ENCODE results near the gene VGLL4.

VGLL4 gene

DNA sequence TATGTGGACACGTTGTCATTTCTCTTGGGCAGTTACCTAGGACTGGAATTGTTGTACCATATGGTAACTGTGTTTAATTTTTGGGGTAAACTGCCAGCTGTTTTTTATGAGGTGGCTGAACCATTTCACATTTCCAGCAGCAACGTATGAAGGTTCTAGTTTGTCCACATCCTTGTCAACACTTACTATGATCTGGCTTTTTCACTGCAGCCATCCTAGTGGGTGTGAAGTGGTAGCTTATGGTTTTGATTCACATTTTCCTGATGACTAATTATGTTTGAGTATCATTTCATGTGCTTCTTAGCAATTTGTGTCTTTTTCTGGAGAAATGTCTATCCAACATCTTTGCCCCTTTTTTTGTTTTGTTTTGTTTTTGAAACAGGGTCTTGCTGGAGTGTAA, 96.2 kb downstream of the VGLL4 start:
- no peak overlapping the region for H3K27ac ChIP-seq (ENCODE audit: low read length)
- H2AFZ ChIP-seq (ENCODE audit: low read depth, low read length) = no peak overlapping the region
- no peak for DNase-seq
- no peak overlapping the region for H3K4me2 ChIP-seq (ENCODE audit: insufficient read depth, low read length)
- no peaks in the 10 kb centered on the region for H3K27me3 ChIP-seq (ENCODE audit: insufficient read depth, low read length, poor library complexity)
- H3K9me3 ChIP-seq (ENCODE audit: insufficient read depth, low read length, severe bottlenecking) = no peaks in the 10 kb centered on the region
- no peaks in the 10 kb centered on the region for H3K36me3 ChIP-seq (ENCODE audit: insufficient read depth, low read length)
- no peak for ATAC-seq (ENCODE audit: insufficient read depth, low read depth)
- TF ChIP-seq, protein P1, sequence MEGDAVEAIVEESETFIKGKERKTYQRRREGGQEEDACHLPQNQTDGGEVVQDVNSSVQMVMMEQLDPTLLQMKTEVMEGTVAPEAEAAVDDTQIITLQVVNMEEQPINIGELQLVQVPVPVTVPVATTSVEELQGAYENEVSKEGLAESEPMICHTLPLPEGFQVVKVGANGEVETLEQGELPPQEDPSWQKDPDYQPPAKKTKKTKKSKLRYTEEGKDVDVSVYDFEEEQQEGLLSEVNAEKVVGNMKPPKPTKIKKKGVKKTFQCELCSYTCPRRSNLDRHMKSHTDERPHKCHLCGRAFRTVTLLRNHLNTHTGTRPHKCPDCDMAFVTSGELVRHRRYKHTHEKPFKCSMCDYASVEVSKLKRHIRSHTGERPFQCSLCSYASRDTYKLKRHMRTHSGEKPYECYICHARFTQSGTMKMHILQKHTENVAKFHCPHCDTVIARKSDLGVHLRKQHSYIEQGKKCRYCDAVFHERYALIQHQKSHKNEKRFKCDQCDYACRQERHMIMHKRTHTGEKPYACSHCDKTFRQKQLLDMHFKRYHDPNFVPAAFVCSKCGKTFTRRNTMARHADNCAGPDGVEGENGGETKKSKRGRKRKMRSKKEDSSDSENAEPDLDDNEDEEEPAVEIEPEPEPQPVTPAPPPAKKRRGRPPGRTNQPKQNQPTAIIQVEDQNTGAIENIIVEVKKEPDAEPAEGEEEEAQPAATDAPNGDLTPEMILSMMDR (IDR thresholded peaks at IDR 0.05; ENCODE audit: borderline replicate concordance, extremely low read depth, low read length, poor library complexity, severe bottlenecking) = no peak
- TF ChIP-seq EZH2 (IDR thresholded peaks at IDR 0.05; ENCODE audit: borderline replicate concordance, low read depth, low read length, severe bottlenecking) = no peak
- H3K9ac ChIP-seq (ENCODE audit: low read depth, low read length) = no peak overlapping the region
- no peak overlapping the region for H3K4me3 ChIP-seq (ENCODE audit: low read depth in 1 of 2, low read length in 2 of 2)
- no peaks in the 10 kb centered on the region for H3K79me2 ChIP-seq (ENCODE audit: insufficient read depth, low read length)
- peaks cover 17% of the 10 kb centered on the region for H4K20me1 ChIP-seq (ENCODE audit: insufficient read depth, low read length)
- no peaks in the 10 kb centered on the region for H3K4me1 ChIP-seq (ENCODE audit: insufficient read depth, low read length)

DNA sequence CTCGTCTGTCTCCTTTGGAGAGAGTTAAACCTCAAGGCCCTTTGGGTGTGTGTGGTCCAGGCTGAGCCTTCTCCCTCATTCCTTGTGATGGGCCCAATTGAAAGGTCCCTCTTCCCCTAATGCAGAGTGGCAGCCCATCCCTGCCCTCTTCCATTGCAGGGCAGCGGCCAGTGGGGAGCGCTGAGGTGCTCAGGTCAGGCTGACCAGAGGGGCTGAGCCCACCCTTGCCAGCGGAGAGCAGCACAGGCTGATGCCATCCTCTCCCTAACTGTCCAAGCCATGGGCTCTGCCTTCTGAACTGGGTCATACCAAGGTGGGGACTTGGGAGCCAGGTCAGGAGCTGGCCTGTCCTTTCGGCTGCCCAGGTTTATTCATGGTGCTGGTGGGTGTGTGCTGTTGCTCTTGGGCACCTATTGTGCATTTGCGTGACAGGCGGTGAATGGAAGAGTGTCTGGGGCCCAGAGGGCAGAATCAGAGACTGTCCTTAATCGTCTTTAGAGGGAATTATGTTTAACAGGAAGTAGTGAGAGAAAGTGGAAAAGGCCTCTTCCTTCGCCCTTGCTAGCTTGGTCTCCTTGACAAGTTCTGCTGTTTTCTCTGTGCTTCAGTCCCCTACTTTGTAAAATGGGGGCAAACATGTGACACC, 96.9 kb downstream of the VGLL4 start:
- DNase-seq = no peak
- Histone ChIP-seq H3K4me2 (ENCODE audit: insufficient read depth, low read length) (no peak overlapping the region), H4K20me1 (ENCODE audit: insufficient read depth, low read length) (peaks cover 16% of the 10 kb centered on the region), H3K4me3 (ENCODE audit: low read depth in 1 of 2, low read length in 2 of 2) (no peak overlapping the region), H3K4me1 (ENCODE audit: insufficient read depth, low read length) (no peaks in the 10 kb centered on the region), H3K79me2 (ENCODE audit: insufficient read depth, low read length) (no peaks in the 10 kb centered on the region), H2AFZ (ENCODE audit: low read depth, low read length) (no peak overlapping the region), H3K27ac (ENCODE audit: low read length) (no peak overlapping the region), H3K36me3 (ENCODE audit: insufficient read depth, low read length) (no peaks in the 10 kb centered on the region), H3K27me3 (ENCODE audit: insufficient read depth, low read length, poor library complexity) (no peaks in the 10 kb centered on the region), H3K9me3 (ENCODE audit: insufficient read depth, low read length, severe bottlenecking) (no peaks in the 10 kb centered on the region), H3K9ac (ENCODE audit: low read depth, low read length) (no peak overlapping the region)
- ATAC-seq (ENCODE audit: insufficient read depth, low read depth) = no peak
- no peak for TF ChIP-seq EZH2 (IDR thresholded peaks at IDR 0.05; ENCODE audit: borderline replicate concordance, low read depth, low read length, severe bottlenecking)
- TF ChIP-seq, protein P1 (IDR thresholded peaks at IDR 0.05; ENCODE audit: borderline replicate concordance, extremely low read depth, low read length, poor library complexity, severe bottlenecking) = no peak

DNA sequence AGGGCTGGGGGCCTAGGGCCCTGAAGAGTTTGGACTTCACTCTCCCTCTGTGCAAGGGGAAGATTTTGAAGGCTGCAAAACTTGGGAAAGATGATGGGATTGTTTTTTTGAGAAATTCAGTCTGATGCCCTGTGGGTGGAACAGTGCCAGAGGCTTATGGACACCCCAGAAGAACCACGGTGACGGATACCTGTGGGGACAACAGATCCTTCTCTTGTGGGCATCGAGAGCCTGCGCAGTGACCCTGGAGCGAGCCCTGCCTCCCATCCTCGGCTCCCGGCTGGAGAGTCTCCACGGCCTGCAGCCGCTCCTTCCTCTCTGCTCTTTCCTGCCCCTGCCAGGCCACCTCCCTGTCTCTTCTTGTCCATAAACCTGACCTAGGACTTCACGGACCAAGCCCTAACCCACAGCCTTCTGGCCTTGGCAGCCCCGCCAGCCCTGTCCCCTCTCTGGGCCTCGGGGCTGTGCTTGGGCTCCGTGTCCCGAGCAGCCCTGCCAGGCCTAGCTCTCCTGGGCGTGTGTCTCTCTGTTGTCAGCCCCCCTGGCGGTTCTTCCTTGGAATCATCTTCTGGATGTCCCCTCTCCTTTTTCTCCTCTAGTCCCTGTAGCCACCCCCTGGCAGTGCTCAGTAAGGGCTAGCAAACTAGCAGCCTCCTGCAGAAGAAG, 98.4 kb downstream of the VGLL4 start:
- Histone ChIP-seq H3K27ac (ENCODE audit: low read length) (no peak overlapping the region), H2AFZ (ENCODE audit: low read depth, low read length) (no peak overlapping the region), H3K79me2 (ENCODE audit: insufficient read depth, low read length) (no peaks in the 10 kb centered on the region), H4K20me1 (ENCODE audit: insufficient read depth, low read length) (peaks cover 16% of the 10 kb centered on the region), H3K27me3 (ENCODE audit: insufficient read depth, low read length, poor library complexity) (no peaks in the 10 kb centered on the region), H3K9me3 (ENCODE audit: insufficient read depth, low read length, severe bottlenecking) (no peaks in the 10 kb centered on the region), H3K4me3 (ENCODE audit: low read depth in 1 of 2, low read length in 2 of 2) (no peak overlapping the region), H3K4me1 (ENCODE audit: insufficient read depth, low read length) (no peaks in the 10 kb centered on the region), H3K9ac (ENCODE audit: low read depth, low read length) (no peak overlapping the region), H3K36me3 (ENCODE audit: insufficient read depth, low read length) (no peaks in the 10 kb centered on the region), H3K4me2 (ENCODE audit: insufficient read depth, low read length) (no peak overlapping the region)
- no peak for DNase-seq
- ATAC-seq (ENCODE audit: insufficient read depth, low read depth) = no peak
- TF ChIP-seq, protein P1 (IDR thresholded peaks at IDR 0.05; ENCODE audit: borderline replicate concordance, extremely low read depth, low read length, poor library complexity, severe bottlenecking) = no peak
- TF ChIP-seq EZH2 (IDR thresholded peaks at IDR 0.05; ENCODE audit: borderline replicate concordance, low read depth, low read length, severe bottlenecking) = no peak
